MCF 10A (cell line): ENCODE measurements around the gene RAD51D. TPM values are rescaled to one million over a fixed set of nuclear protein-coding genes. Genes with fewer than 3 reads are reported as not detected.

Source experiments
- BruUV-seq: library from RNA; stranded (reverse); fragments of 400-500 nt; replicated peaks from 2 replicates; lab custom pipeline; 2021; lab: Mats Ljungman, UMichigan
- CTCF ChIA-PET: fragments of 300-600 bp; sonication (Branson Sonifier 250); formaldehyde crosslinking; extraction: SDS; loops from one replicate; lab custom pipeline; 2021; ENCODE audit warnings: antibody characterized with exemption, inconsistent platforms; lab: Yijun Ruan, JAX
- POLR2A ChIA-PET: fragments of 300-600, 350-650 bp; sonication (Branson Sonifier 250); formaldehyde crosslinking; extraction: SDS; loops from one replicate; lab custom pipeline; 2020; ENCODE audit warnings: antibody characterized with exemption, inconsistent platforms; lab: Yijun Ruan, JAX
- DNase-seq: peaks from one replicate; pipeline ENCODE4 v3.0.0-alpha.2; 2018; ENCODE audit not compliant: unreplicated experiment
- H3K27ac Mint-ChIP-seq: one replicate; pipeline ENCODE4 v1.8.0; 2022; ENCODE audit warnings: mild to moderate bottlenecking, low read depth, mixed read lengths; ENCODE audit not compliant: unreplicated experiment
- H3K27me3 Mint-ChIP-seq: one replicate; pipeline ENCODE4 v1.8.0; 2022; ENCODE audit warnings: mixed read lengths; ENCODE audit not compliant: insufficient read depth, unreplicated experiment
- H3K36me3 Mint-ChIP-seq: one replicate; pipeline ENCODE4 v1.8.0; 2022; ENCODE audit warnings: mild to moderate bottlenecking, moderate library complexity, mixed read lengths; ENCODE audit not compliant: insufficient read depth, unreplicated experiment
- H3K4me1 Mint-ChIP-seq: one replicate; pipeline ENCODE4 v1.8.0; 2022; ENCODE audit warnings: mixed read lengths; ENCODE audit not compliant: insufficient read depth, unreplicated experiment
- H3K4me3 Mint-ChIP-seq: one replicate; pipeline ENCODE4 v1.8.0; 2022; ENCODE audit warnings: mild to moderate bottlenecking, moderate library complexity, mixed read lengths; ENCODE audit not compliant: unreplicated experiment
- H3K9me3 Mint-ChIP-seq: one replicate; pipeline ENCODE4 v1.8.0; 2022; ENCODE audit warnings: mixed read lengths; ENCODE audit not compliant: unreplicated experiment
- CTCF ChIP-seq: fragments of 200-600 bp; IDR thresholded peaks from one replicate; pipeline ENCODE4 v1.8.0; 2022; ENCODE audit warnings: antibody characterized with exemption, mild to moderate bottlenecking; ENCODE audit not compliant: unreplicated experiment
- intact Hi-C: fragments of 100-400 bp; cut with micrococcal nuclease; formaldehyde crosslinking; loops from 2 replicates; pipeline ENCODE4 v1.14.1; 2022
- total RNA-seq: library from RNA; stranded (reverse); gene quantifications from 2 replicates; pipeline ENCODE4 v1.2.3, GENCODE V29; 2022

RAD51D gene
- total RNA-seq, 1 experiment from 2014 or later, result 13.0 TPM

GRCh38 chr17:35069311-35069710, 50.3 kb downstream of the RAD51D start:
- ChIA-PET POLR2A (interaction anchor here (0.6 to 1.4 kb wide), 3 partner anchors 8 to 174 kb away, joined by 3 to 6 read pairs (median 3); partner anchors contain the start of gene SLFN5), CTCF (interaction anchor here (1.0 kb wide), 1 partner anchor 10 kb away, joined by 4 read pairs; no protein-coding TSS in a partner anchor)
- no peak overlapping the region for H3K27ac Mint-ChIP-seq
- BruUV-seq, result no TSS peak
- H3K36me3 Mint-ChIP-seq, result peaks cover 6% of the 10 kb centered on the region
- TF ChIP-seq CTCF, result no peak
- intact Hi-C loops, result no loop called here
- H3K27me3 Mint-ChIP-seq, result no peaks in the 10 kb centered on the region
- H3K4me1 Mint-ChIP-seq, result peaks cover 12% of the 10 kb centered on the region
- no peaks in the 10 kb centered on the region for H3K9me3 Mint-ChIP-seq
- no peak for DNase-seq
- H3K4me3 Mint-ChIP-seq, result no peak overlapping the region

- no peaks in the 10 kb centered on the region for H3K9me3 Mint-ChIP-seq
- ChIA-PET POLR2A (interaction anchor here (0.6 to 1.4 kb wide), 2 partner anchors 10 to 51 kb away, joined by 4 to 6 read pairs; no protein-coding TSS in a partner anchor), CTCF (interaction anchor here (0.6 to 0.7 kb wide), 2 partner anchors 472 to 720 kb away, joined by 3 read pairs; no protein-coding TSS in a partner anchor)
- no peak for TF ChIP-seq CTCF
- peaks cover 12% of the 10 kb centered on the region for H3K4me1 Mint-ChIP-seq
- peaks cover 6% of the 10 kb centered on the region for H3K36me3 Mint-ChIP-seq
- no peak overlapping the region for H3K27ac Mint-ChIP-seq
- no peak overlapping the region for H3K4me3 Mint-ChIP-seq
- intact Hi-C loops, result no loop called here
- DNase-seq, result no peak
- no peaks in the 10 kb centered on the region for H3K27me3 Mint-ChIP-seq
- BruUV-seq, result no TSS peak
These were observed 51.4 kb downstream of the RAD51D start for GRCh38 chr17:35068249-35068648.

- BruUV-seq, result no TSS peak
- Mint-ChIP-seq H3K36me3 (no peaks in the 10 kb centered on the region), H3K4me1 (peaks cover 22% of the 10 kb centered on the region), H3K27ac (no peak overlapping the region), H3K27me3 (no peaks in the 10 kb centered on the region), H3K9me3 (no peaks in the 10 kb centered on the region), H3K4me3 (no peak overlapping the region)
- no peak for TF ChIP-seq CTCF
- CTCF ChIA-PET, result interaction anchor here (1.0 to 2.1 kb wide), 3 partner anchors 9 to 67 kb away, joined by 3 to 4 read pairs (median 3); no protein-coding TSS in a partner anchor
- POLR2A ChIA-PET, result interaction anchor here (0.7 to 5.0 kb wide), 2 partner anchors 11 to 18 kb away, joined by 3 to 119 read pairs; no protein-coding TSS in a partner anchor
- intact Hi-C loops, result no loop called here
- no peak for DNase-seq
These were observed 53.8 kb downstream of the RAD51D start for GRCh38 chr17:35065880-35066279.

GRCh38 chr17:35064516-35065215, 55.0 kb downstream of the RAD51D start:
- Mint-ChIP-seq H3K9me3 (no peaks in the 10 kb centered on the region), H3K27me3 (no peaks in the 10 kb centered on the region), H3K36me3 (peaks cover 3% of the 10 kb centered on the region), H3K4me3 (no peak overlapping the region), H3K27ac (peak overlapping the region; percentile 95), H3K4me1 (peaks cover 26% of the 10 kb centered on the region)
- ChIA-PET POLR2A (interaction anchor here (0.5 to 5.0 kb wide), 16 partner anchors 9 to 705 kb away, joined by 3 to 119 read pairs (median 4); partner anchors contain the start of genes LIG3, PEX12 and ZNF830), CTCF (interaction anchor here (0.6 to 2.5 kb wide), 12 partner anchors 10 to 721 kb away, joined by 3 to 12 read pairs (median 4); no protein-coding TSS in a partner anchor)
- TF ChIP-seq CTCF, result no peak
- intact Hi-C loops, result loop anchor here (5.0 kb wide), 1 partner anchor 368 kb away; the partner anchor contains the start of gene SLFN12
- no TSS peak for BruUV-seq
- DNase-seq, result no peak
